Astrocyte of the cerebellum (primary cell): Measurements from ENCODE around the gene RCOR3.
A peak's percentile ranks its signal among the peaks of the same experiment; 100 is the strongest.

ENCODE experiments used
- DNase-seq: peaks from one replicate; pipeline ENCODE4 v3.0.0-alpha.2; 2011; ENCODE audit warnings: low read depth
- H3K4me3 ChIP-seq: 2 replicates; pipeline ENCODE4 v1.5.1; 2011; ENCODE audit warnings: mild to moderate bottlenecking, low read depth, low read length, moderate library complexity
- in situ Hi-C: cut with HindIII; loops from 2 replicates; pipeline ENCODE4 v1.10.0; 2017; ENCODE audit warnings: low sequenced_read_pairs
- TF ChIP-seq, protein P1 (sequence below): IDR thresholded peaks from 2 replicates; pipeline ENCODE4 v1.5.1; 2012; ENCODE audit warnings: low read length, low read depth, moderate library complexity, mild to moderate bottlenecking; ENCODE audit errors: missing control alignments

The RCOR3 gene

DNA sequence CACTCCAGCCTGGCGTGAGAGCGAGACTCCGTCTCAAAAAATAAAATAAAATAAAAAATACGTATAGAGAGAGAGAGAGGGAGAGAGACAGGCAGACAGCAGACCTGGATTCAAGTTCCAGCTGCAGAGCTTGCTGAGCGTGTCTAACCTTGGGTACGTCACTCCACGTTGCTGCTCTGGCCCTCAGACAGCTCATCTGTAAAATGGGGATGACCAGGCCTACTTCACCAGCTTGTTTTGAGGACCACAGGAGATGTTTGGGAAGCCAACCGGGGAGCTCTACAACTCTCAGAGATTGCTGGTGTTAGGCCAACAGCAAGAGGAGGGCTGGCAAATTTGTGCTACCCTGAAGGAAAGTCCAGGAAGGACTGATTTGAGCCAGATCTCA lies 67.0 kb downstream of the RCOR3 start:
- no peak for DNase-seq
- peak overlapping the region; percentile 54 for H3K4me3 ChIP-seq
- TF ChIP-seq, protein P1, sequence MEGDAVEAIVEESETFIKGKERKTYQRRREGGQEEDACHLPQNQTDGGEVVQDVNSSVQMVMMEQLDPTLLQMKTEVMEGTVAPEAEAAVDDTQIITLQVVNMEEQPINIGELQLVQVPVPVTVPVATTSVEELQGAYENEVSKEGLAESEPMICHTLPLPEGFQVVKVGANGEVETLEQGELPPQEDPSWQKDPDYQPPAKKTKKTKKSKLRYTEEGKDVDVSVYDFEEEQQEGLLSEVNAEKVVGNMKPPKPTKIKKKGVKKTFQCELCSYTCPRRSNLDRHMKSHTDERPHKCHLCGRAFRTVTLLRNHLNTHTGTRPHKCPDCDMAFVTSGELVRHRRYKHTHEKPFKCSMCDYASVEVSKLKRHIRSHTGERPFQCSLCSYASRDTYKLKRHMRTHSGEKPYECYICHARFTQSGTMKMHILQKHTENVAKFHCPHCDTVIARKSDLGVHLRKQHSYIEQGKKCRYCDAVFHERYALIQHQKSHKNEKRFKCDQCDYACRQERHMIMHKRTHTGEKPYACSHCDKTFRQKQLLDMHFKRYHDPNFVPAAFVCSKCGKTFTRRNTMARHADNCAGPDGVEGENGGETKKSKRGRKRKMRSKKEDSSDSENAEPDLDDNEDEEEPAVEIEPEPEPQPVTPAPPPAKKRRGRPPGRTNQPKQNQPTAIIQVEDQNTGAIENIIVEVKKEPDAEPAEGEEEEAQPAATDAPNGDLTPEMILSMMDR: no peak
- in situ Hi-C loops: loop anchor here (25.0 kb wide), 2 partner anchors 186 to 311 kb away; no protein-coding TSS in a partner anchor

DNA sequence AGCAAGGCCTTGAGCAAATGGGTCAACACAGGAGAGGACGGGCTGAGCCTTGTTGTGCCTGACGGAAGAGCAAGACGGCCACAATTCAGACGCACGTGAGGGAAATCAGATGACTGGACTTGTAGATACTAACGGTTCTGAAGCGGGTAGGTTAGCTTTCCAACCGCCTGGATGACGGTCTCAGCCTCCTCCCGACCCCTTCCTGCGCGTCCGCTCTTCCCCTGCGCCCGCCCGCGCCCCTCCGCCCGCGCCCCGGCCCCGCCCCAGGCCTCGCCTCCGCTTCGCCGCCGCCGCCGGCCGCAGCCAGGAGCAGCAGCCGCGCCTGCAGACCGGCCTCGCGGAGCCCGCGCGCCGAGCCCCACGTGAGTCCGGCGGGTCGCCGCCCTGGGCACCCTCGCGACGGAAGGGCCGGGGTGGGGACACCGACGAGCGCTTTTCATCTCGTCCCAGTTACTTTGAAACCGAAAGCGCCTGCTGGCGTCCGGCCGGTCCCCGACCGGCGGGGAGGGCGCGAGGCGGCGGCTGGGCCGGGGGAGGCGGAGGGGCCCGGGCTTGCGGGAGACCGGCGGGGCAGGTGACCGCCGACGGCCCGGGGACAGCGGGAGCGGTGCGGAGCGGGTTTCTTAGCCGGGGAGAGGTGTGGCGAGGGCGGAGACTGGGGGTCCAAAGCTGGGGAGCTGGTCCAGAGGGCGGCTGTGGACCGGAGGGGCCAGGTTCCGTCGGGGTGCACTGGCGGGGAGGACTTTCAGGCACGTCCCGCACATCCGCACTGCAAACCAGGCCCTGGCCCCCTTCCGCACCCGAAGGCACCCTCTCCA lies 67.6 kb downstream of the RCOR3 start, which contains the start of gene TRAF5:
TRAF5 (plus strand) TSS at position 306 of the 818 bp plus-strand sequence. CDS start 26,407 bp downstream, outside the sequence.
- peak within 1 kb of the TSS; percentile 54 for H3K4me3 ChIP-seq
- DNase-seq: no peak
- TF ChIP-seq, protein P1: no peak
- in situ Hi-C loops: loop anchor here (25.0 kb wide), 2 partner anchors 186 to 311 kb away; no protein-coding TSS in a partner anchor

DNA sequence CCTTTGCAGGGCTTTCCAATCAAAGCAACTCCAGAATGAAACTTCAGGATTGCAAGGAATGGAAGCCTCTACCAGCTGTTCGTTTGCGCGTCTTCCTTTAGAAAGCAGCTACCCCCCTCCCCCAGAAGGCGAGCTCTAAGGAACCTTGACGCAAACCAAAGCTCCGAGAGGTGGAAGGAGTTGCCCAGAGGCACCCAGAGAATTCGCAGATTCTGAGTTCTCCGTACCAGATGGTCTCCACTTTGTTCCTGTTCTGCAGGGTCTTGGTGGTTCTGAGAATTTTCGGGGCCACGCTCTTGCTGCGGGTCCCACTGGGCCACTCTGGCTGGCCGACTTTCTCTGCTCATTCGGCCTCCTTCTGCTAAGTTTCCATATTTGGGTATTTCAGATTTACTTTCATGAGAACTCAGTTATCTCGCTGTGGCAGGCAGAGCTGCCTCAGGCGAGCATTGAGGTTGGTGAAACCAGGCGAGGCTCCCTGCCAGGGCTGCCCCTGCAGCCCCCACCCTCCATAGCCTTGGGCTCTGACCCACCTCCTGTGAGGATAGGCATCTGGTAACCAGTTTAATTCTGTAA lies 68.3 kb downstream of the RCOR3 start:
- in situ Hi-C loops: loop anchor here (25.0 kb wide), 2 partner anchors 185 to 310 kb away; no protein-coding TSS in a partner anchor
- DNase-seq: no peak
- TF ChIP-seq, protein P1: no peak
- H3K4me3 ChIP-seq: peak overlapping the region; percentile 54

DNA sequence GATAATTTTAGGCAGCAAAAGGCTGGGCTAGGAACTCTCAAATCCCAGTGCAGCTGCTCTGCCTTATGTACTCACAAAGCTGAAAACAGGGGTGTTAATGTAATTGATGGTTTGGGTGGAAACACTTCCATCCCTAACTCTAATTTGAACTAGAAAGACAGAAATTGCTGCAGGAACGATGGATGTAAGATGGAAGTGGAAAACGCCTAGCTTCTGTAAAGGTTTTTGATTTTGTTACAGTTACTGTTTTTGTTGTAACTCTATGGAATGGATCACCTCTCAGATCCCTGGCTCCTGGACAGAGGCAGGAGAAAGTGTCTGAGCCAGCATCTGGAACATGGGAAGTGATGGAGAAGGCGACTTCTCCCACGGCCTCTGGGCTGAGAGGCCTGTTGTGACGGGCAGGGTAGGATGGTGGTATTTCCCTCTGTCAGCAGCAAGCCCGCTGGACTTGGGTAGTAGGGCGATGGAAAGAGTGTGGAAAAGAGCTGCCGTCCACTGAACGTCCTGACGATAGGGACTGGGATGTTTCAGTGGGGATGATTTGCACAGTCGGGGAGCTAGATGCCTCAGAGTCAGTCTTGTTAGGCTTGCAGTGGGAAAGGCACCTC lies 69.0 kb downstream of the RCOR3 start:
- TF ChIP-seq, protein P1: no peak
- no peak overlapping the region for H3K4me3 ChIP-seq
- no peak for DNase-seq
- in situ Hi-C loops: loop anchor here (25.0 kb wide), 2 partner anchors 184 to 309 kb away; no protein-coding TSS in a partner anchor

DNA sequence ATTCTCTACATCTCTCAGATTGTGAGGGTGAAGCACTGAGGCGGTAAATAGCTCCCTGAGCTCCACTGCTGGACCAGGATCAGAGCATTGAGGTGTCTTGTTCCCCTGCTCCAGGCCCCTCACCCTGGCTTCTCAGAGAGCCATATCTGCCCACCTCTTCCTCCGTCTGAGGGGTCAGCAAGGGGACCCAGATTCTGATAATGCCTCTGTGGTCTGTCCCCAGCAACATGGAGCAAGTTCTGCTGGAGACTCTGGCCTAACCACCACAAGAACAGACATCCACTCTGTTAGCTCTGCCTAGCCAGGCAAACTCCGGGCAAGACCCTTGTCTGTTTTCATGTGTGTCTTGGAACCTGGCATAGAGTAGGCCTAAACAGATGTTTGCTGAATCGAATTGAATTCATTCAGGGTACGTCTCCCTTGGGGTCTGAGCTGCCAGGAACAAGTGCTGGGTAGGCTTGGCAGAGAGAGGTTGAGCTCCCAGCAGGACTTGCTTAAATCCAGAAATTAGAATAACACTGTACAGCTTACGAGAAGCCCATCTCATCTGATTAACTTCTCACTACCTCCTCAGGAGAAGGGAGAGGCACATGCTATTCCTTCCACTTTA lies 69.8 kb downstream of the RCOR3 start:
- no peak overlapping the region for H3K4me3 ChIP-seq

More for the DNA sequence above, 69.8 kb downstream of the RCOR3 start:
- in situ Hi-C loops: loop anchor here (25.0 kb wide), 2 partner anchors 183 to 308 kb away; no protein-coding TSS in a partner anchor
- DNase-seq: no peak
- TF ChIP-seq, protein P1: no peak
